ENCODE results near the gene EEPD1. TPM values are rescaled to one million over a fixed set of nuclear protein-coding genes. Genes with fewer than 3 reads are reported as not detected.

Gene EEPD1
- total RNA-seq, 1 donor from 2014 or later, result 0.64 TPM

DNA sequence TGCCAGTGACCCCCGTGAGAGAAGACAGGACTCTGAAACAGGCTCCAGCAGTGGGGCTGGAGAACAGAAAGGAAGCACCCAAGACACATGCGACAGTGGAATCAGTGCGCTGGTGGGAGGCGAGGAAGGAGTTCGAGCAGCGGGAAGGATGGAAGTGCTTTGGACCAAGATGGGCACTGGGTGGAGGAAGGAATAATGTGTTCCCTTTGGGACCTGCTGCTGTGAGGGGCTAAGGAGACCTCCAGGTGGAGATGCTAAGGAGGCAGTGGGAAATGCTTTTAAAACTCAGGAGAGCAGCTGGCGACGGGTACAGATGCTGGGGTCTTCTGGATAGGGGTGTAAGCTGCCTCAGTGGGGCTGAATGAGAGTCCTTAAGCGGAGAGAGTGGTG, 126.9 kb downstream of the EEPD1 start:
- peaks cover 14% of the 10 kb centered on the region for H3K27me3 Mint-ChIP-seq
- no peaks in the 10 kb centered on the region for H3K36me3 Mint-ChIP-seq (ENCODE audit: low read depth)
- H3K4me3 Mint-ChIP-seq, result no peak overlapping the region
- no peaks in the 10 kb centered on the region for H3K9me3 Mint-ChIP-seq
- ATAC-seq (ENCODE audit: low read depth) (no peak), DNase-seq (no peak)
- POLR2A ChIA-PET, result no interaction called here
- CTCF ChIA-PET, result no interaction called here
- intact Hi-C loops (cut with micrococcal nuclease), result loop anchor here (10.0 kb wide), 1 partner anchor 585 kb away; the partner anchor contains the start of gene HERPUD2
- TF ChIP-seq CTCF (IDR thresholded peaks at IDR 0.05), result no peak
- no peak overlapping the region for H3K27ac Mint-ChIP-seq
- peaks cover 24% of the 10 kb centered on the region for H3K4me1 Mint-ChIP-seq

- Mint-ChIP-seq H3K36me3 (ENCODE audit: low read depth) (no peaks in the 10 kb centered on the region), H3K27me3 (peaks cover 14% of the 10 kb centered on the region), H3K4me1 (peaks cover 30% of the 10 kb centered on the region), H3K9me3 (no peaks in the 10 kb centered on the region), H3K4me3 (no peak overlapping the region), H3K27ac (no peak overlapping the region)
- POLR2A ChIA-PET, result no interaction called here
- no peak for DNase-seq
- ATAC-seq (ENCODE audit: low read depth), result no peak
- CTCF ChIA-PET, result interaction anchor here (0.6 to 0.7 kb wide), 2 partner anchors 7 to 296 kb away, joined by 3 read pairs; no protein-coding TSS in a partner anchor
- TF ChIP-seq CTCF (IDR thresholded peaks at IDR 0.05), result no peak
- intact Hi-C loops (cut with micrococcal nuclease), result loop anchor here (10.0 kb wide), 1 partner anchor 586 kb away; the partner anchor contains the start of gene HERPUD2
Measured at GRCh38 chr7:36280840-36281812, 128.1 kb downstream of the EEPD1 start.

DNA sequence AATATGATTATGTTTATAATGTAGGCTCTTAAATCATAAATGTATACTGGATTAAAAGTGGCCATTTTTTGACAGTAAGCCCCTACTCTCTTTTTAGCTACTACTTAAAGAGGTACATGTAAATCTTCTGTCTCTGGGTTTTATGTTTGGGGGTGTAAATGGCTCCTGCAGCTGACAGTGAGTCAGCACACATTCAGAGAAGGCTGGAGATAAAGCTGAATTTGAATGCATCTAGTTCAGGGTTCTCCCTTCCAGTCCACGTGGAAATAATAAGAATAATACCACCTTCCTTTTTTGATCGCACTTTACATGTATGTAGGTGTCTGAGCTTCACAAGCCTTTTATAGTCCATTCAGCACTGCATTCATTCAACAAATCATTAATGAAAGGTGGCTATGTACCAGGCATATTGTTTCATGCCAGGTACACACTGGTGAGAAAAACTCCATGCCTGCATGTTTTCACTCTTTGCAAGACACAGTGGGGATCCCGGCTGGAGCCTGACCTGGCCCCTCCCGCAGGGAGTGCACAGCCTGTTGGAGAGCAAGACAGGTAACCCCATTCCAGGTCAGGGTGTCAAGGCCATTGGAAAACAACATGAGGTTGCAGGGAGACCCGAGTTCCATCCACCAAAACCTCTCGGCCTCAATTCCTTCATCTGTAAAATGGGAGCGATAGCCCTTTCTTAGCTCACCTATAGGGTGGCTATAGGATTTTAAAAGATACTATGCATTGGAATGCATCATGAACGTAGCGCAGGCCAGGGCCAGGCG, 129.1 kb downstream of the EEPD1 start:
- H3K36me3 Mint-ChIP-seq (ENCODE audit: low read depth), result no peaks in the 10 kb centered on the region
- H3K27me3 Mint-ChIP-seq, result peaks cover 14% of the 10 kb centered on the region
- ATAC-seq (ENCODE audit: low read depth), result no peak
- intact Hi-C loops (cut with micrococcal nuclease), result loop anchor here (10.0 kb wide), 1 partner anchor 587 kb away; the partner anchor contains the start of gene HERPUD2
- POLR2A ChIA-PET, result no interaction called here
- no peak for TF ChIP-seq CTCF (IDR thresholded peaks at IDR 0.05)
- H3K4me1 Mint-ChIP-seq, result peaks cover 37% of the 10 kb centered on the region
- no peak for DNase-seq
- no peaks in the 10 kb centered on the region for H3K9me3 Mint-ChIP-seq
- H3K27ac Mint-ChIP-seq, result no peak overlapping the region
- CTCF ChIA-PET, result no interaction called here
- no peak overlapping the region for H3K4me3 Mint-ChIP-seq

- intact Hi-C loops (cut with micrococcal nuclease), result loop anchor here (10.0 kb wide), 1 partner anchor 588 kb away; the partner anchor contains the start of gene HERPUD2
- ATAC-seq (ENCODE audit: low read depth), result no peak
- no peak overlapping the region for H3K4me3 Mint-ChIP-seq
- no peaks in the 10 kb centered on the region for H3K9me3 Mint-ChIP-seq
- peaks cover 47% of the 10 kb centered on the region for H3K4me1 Mint-ChIP-seq
- CTCF ChIA-PET, result interaction anchor here (1.5 kb wide), 1 partner anchor 298 kb away, joined by 6 read pairs; no protein-coding TSS in a partner anchor
- H3K36me3 Mint-ChIP-seq (ENCODE audit: low read depth), result no peaks in the 10 kb centered on the region
- peaks cover 11% of the 10 kb centered on the region for H3K27me3 Mint-ChIP-seq
- no peak for TF ChIP-seq CTCF (IDR thresholded peaks at IDR 0.05)
- no peak for DNase-seq
- POLR2A ChIA-PET, result no interaction called here
- no peak overlapping the region for H3K27ac Mint-ChIP-seq
Measured at GRCh38 chr7:36283181-36283580, 130.1 kb downstream of the EEPD1 start.
